ENCODE measurements around the gene OPRL1. TPM values are rescaled to one million over a fixed set of nuclear protein-coding genes. Genes with fewer than 3 reads are reported as not detected.
A peak's percentile ranks its signal among the peaks of the same experiment; 100 is the strongest.

OPRL1 gene
- total RNA-seq, 1 donor from 2014 or later = 0.52 TPM

DNA sequence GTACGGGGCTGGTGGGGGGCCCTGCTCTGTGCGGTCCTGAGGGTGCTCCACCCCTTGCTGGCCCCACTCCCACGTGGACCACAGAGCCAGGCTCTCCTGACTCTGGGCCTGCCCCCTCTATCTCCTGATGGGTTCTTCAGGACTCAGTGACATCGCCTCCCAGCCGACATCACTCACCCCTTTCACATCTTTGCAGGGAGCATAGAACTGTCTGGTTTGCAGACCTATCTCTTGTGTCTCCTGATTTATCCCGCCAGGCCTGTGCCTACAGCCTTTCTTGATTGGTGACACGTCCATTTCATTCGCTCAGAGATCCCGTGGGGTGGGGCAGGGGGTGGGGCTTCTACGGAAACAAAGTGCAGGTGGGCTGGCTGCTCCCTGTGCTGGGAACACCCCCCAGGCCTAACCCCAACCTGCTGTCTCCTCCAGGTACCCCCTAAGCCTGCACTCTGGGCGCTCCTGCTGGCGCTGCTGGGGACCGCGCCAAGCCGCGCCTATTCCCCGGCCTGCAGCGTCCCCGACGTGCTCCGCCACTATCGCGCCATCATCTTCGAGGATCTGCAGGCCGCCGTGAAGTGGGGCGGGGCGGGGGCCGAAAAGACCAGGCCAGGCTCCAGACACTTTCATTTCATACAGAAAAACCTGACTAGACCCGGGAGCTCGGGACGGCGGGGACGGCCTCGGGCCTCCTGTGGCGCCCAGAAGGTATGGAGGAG, 42.2 kb upstream of the OPRL1 start:
- Histone ChIP-seq H3K27me3 (ENCODE audit: low read depth) (peaks cover 68% of the 10 kb centered on the region), H3K4me3 (peak overlapping the region; percentile 69), H3K9me3 (replicated peaks) (no peaks in the 10 kb centered on the region), H3K36me3 (peaks cover 27% of the 10 kb centered on the region), H3K4me1 (peaks cover 64% of the 10 kb centered on the region), H3K27ac (replicated peaks) (peak overlapping the region; percentile 89)
- intact Hi-C loops (cut with micrococcal nuclease) = no loop called here
- TF ChIP-seq, protein P1, sequence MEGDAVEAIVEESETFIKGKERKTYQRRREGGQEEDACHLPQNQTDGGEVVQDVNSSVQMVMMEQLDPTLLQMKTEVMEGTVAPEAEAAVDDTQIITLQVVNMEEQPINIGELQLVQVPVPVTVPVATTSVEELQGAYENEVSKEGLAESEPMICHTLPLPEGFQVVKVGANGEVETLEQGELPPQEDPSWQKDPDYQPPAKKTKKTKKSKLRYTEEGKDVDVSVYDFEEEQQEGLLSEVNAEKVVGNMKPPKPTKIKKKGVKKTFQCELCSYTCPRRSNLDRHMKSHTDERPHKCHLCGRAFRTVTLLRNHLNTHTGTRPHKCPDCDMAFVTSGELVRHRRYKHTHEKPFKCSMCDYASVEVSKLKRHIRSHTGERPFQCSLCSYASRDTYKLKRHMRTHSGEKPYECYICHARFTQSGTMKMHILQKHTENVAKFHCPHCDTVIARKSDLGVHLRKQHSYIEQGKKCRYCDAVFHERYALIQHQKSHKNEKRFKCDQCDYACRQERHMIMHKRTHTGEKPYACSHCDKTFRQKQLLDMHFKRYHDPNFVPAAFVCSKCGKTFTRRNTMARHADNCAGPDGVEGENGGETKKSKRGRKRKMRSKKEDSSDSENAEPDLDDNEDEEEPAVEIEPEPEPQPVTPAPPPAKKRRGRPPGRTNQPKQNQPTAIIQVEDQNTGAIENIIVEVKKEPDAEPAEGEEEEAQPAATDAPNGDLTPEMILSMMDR (IDR thresholded peaks at IDR 0.05; ENCODE audit: borderline replicate concordance) = no peak
- no peak for DNase-seq

DNA sequence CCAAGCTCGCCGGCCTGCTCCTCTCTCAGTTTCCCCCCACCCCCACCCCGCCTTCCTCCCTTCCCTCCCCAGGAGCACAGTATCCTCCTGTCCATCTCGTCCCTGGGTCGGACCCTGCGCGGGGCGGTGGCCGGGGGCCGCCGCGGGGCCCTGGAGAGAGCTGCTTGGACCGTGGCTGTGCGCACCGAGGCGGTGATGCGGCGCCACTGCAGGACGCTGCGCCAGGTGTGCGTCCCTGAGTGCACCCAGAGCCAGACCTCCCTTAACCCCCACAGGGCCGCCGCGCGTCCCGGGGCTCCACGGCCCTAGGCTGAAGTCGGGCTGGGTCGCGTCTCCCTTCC, 41.7 kb upstream of the OPRL1 start:
- H3K4me3 ChIP-seq = peak overlapping the region; percentile 69
- TF ChIP-seq, protein P1 (IDR thresholded peaks at IDR 0.05; ENCODE audit: borderline replicate concordance) = no peak
- H3K4me1 ChIP-seq = peaks cover 64% of the 10 kb centered on the region
- peaks cover 21% of the 10 kb centered on the region for H3K36me3 ChIP-seq
- intact Hi-C loops (cut with micrococcal nuclease) = no loop called here
- peak overlapping the region; percentile 89 for H3K27ac ChIP-seq (replicated peaks)
- peaks cover 71% of the 10 kb centered on the region for H3K27me3 ChIP-seq (ENCODE audit: low read depth)
- H3K9me3 ChIP-seq (replicated peaks) = no peaks in the 10 kb centered on the region
- no peak for DNase-seq

DNA sequence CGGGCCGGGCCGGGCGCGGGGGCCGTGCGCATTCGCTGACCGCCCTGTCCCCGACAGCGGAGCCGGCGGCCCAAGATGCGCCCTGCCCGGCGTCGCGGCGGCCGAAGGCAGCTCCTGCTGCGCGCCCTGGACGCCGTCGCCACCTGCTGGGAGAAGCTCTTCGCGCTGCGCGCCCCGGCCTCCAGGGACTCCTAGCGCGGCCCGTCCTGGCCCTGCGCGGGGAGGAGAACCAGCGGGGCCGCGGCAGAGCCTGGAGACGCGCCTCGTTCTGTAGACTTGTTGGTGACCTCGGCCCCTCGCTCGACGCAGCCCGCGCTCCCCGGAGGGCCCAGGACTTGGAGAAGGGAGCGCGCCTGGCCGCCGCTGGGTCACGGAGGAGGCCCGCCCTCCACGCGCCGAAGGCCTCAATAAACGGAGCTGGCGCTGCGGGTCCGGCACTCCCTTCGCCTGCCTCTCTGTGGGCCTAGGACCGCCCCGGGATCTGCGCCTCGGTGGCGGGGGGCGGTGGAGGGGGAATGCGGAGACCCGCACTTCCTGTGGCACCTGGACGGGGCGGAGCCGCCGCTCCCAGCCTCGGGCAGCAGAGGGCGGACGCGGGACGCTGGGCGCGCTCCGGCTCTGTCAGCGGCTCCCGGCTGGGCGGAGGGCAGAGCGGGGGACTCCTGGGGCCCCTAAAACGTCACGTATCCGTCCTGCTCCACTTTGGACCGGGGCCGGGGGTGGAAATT, 41.2 kb upstream of the OPRL1 start:
- peaks cover 76% of the 10 kb centered on the region for H3K27me3 ChIP-seq (ENCODE audit: low read depth)
- peak overlapping the region; percentile 69 for H3K4me3 ChIP-seq
- H3K4me1 ChIP-seq = peaks cover 61% of the 10 kb centered on the region
- peaks cover 16% of the 10 kb centered on the region for H3K36me3 ChIP-seq
- TF ChIP-seq, protein P1 (IDR thresholded peaks at IDR 0.05; ENCODE audit: borderline replicate concordance) = peak; percentile 81
- no peaks in the 10 kb centered on the region for H3K9me3 ChIP-seq (replicated peaks)
- intact Hi-C loops (cut with micrococcal nuclease) = no loop called here
- peak; percentile 74 for DNase-seq
- H3K27ac ChIP-seq (replicated peaks) = peak overlapping the region; percentile 89

DNA sequence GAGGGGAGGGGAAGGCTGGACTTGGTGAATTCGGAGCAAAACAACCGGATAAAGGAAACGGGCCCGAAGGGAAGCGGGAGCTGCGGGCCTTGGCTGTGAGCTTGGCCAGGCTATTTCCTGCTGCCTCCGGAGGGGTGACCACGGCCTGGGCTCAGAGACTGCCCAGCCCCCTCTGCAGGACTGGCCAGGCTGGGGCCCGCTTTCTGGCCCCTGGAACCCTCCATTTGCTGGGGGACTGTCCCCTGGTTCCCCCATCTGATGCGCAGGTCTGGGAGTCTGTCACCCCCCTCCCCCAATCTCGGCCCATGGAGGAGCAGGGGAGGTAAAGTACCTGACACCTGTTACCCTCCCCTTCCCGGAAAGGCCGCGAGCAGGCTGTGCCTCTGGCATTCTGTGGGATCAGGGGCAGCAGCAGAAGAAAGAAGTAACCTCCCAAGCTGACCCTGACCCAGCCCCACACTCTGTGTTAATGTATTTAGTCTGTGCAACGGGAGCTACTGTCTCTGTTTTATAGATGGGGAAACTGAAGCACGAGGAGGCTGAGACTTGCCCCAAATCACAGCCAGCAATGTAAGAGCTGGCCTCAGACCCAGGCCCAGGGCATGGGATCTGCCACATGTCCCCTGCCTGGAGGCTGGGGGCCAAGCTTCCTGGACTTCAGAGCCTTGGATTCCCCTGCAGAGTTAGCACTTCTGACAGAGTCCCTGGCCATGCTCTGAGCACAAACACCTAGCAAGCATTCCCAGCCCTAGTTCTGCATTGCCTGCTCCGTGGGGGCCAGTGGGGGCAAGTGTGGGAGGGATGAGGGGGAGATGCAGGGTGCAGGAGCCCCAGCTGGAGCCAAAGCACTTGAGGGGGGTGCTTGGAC, 40.4 kb upstream of the OPRL1 start:
- peak overlapping the region; percentile 69 for H3K4me3 ChIP-seq
- H3K9me3 ChIP-seq (replicated peaks) = no peaks in the 10 kb centered on the region
- peaks cover 54% of the 10 kb centered on the region for H3K4me1 ChIP-seq
- intact Hi-C loops (cut with micrococcal nuclease) = no loop called here
- H3K27me3 ChIP-seq (ENCODE audit: low read depth) = peaks cover 84% of the 10 kb centered on the region
- H3K27ac ChIP-seq (replicated peaks) = peak overlapping the region; percentile 89
- H3K36me3 ChIP-seq = peaks cover 9% of the 10 kb centered on the region
- TF ChIP-seq, protein P1 (IDR thresholded peaks at IDR 0.05; ENCODE audit: borderline replicate concordance) = no peak
- DNase-seq = no peak

DNA sequence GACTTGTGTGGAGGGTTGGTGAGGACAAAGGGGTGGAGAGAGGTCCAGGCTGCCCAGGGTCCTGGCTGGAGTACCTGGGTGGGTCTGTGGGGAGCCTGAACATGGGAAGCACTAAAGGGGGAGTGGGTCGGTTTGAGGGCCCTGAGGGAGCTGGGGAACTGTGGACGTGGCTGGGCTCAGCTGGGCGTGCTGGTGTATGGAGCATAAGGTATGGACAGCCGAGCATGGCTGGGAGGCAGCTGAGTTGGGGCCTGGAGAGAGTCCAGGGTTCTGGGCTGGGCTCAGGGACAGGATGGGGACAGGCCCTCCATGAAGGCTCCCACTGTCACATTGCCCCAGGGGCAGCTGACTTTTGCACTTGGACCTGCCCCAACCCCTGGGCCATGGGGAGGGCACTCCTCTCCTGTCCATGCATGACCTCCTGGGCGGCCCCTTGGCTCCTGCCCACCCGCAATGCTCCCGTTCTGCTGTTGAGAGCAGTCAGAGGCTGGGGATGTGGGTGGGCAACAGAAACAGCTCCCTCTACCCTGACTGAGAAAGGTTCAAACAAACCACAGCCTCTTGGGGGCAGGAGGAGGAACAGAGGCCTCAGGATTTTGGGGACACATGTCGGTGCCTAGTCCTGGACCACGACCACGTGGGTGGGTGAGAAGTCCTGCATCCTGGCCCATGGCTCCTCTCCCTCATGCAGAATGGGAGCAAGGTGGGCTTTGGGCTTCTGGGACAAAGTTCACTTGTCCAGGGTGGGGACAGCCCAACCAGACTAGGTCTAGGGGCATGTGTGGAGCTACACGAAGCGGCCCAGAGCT, 39.4 kb upstream of the OPRL1 start:
- peaks cover 54% of the 10 kb centered on the region for H3K4me1 ChIP-seq
- TF ChIP-seq, protein P1 (IDR thresholded peaks at IDR 0.05; ENCODE audit: borderline replicate concordance) = no peak
- no peaks in the 10 kb centered on the region for H3K36me3 ChIP-seq
- no peak for DNase-seq
- no peaks in the 10 kb centered on the region for H3K9me3 ChIP-seq (replicated peaks)
- no peak overlapping the region for H3K4me3 ChIP-seq
- peaks cover 93% of the 10 kb centered on the region for H3K27me3 ChIP-seq (ENCODE audit: low read depth)
- intact Hi-C loops (cut with micrococcal nuclease) = no loop called here
- peak overlapping the region; percentile 89 for H3K27ac ChIP-seq (replicated peaks)

Data from left ventricle myocardium inferior (tissue), 1 donor.